Nephron progenitor cell (in vitro differentiated cells): ENCODE measurements around the gene MAN2A1.

Experiments used
- DNase-seq: peaks from one replicate; pipeline ENCODE4 v3.0.0; 2021
- H3K27ac Mint-ChIP-seq: 2 replicates; pipeline ENCODE4 v1.8.0; 2021; ENCODE audit warnings: mild to moderate bottlenecking, moderate library complexity, mixed read lengths
- H3K27me3 Mint-ChIP-seq: 2 replicates; pipeline ENCODE4 v1.8.0; 2021; ENCODE audit warnings: mild to moderate bottlenecking, low read depth, mixed read lengths; ENCODE audit not compliant: poor library complexity
- H3K36me3 Mint-ChIP-seq: 2 replicates; pipeline ENCODE4 v1.8.0; 2021; ENCODE audit warnings: low read depth, mixed read lengths
- H3K4me1 Mint-ChIP-seq: 2 replicates; pipeline ENCODE4 v1.8.0; 2021; ENCODE audit warnings: mixed read lengths
- H3K4me3 Mint-ChIP-seq: 2 replicates; pipeline ENCODE4 v1.8.0; 2021; ENCODE audit warnings: mild to moderate bottlenecking, moderate library complexity, mixed read lengths
- H3K9me3 Mint-ChIP-seq: 2 replicates; pipeline ENCODE4 v1.8.0; 2021; ENCODE audit warnings: mild to moderate bottlenecking, moderate library complexity, mixed read lengths
- TF ChIP-seq, protein P1 (sequence below): fragments of 200-600 bp; sonication (generic); IDR thresholded peaks from 2 replicates; pipeline ENCODE4 v1.5.0; 2021; ENCODE audit warnings: antibody characterized with exemption

Gene MAN2A1

DNA sequence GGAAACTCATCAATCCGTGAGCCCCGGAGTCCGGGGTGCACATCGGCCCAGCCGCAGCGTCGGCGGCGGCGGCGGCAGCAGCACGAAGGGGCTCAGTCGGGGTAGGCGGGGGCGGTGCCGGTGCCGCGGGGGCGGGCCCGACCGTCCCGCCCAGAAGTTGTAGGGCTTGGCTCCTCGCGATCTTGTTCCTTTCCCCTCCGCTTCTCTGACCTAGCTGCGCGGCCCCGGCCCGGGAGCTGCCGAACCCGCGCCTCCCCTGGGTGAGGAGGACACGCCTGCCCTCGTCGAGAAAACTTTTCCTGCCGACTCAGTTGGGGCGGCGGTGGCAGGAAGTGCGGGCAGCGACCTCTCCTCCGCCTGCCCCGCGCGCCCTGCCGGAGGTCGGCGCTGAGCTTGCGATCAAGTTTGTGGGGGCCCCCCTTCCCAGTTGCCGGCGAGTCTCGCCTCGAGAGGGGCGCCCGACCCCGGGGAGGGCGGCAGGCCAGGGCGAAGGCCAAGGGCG, at the start of gene MAN2A1:
Gene MAN2A1 (plus strand): TSS at position 188 of the 502 bp plus-strand sequence. CDS start 491 bp downstream, outside the sequence.
- Mint-ChIP-seq H3K36me3 (peaks cover 13% of the 10 kb centered on the region), H3K27me3 (no peaks in the 10 kb centered on the region), H3K9me3 (peaks cover 30% of the 10 kb centered on the region), H3K4me3 (peak within 1 kb of the TSS; percentile 98), H3K4me1 (peaks cover 41% of the 10 kb centered on the region), H3K27ac (peak within 1 kb of the TSS; percentile 99)
- TF ChIP-seq, protein P1, sequence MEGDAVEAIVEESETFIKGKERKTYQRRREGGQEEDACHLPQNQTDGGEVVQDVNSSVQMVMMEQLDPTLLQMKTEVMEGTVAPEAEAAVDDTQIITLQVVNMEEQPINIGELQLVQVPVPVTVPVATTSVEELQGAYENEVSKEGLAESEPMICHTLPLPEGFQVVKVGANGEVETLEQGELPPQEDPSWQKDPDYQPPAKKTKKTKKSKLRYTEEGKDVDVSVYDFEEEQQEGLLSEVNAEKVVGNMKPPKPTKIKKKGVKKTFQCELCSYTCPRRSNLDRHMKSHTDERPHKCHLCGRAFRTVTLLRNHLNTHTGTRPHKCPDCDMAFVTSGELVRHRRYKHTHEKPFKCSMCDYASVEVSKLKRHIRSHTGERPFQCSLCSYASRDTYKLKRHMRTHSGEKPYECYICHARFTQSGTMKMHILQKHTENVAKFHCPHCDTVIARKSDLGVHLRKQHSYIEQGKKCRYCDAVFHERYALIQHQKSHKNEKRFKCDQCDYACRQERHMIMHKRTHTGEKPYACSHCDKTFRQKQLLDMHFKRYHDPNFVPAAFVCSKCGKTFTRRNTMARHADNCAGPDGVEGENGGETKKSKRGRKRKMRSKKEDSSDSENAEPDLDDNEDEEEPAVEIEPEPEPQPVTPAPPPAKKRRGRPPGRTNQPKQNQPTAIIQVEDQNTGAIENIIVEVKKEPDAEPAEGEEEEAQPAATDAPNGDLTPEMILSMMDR, result no peak
- peak; percentile 74 for DNase-seq

GRCh38 chr5:109640976-109641375, 48.8 kb upstream of the MAN2A1 start:
- Mint-ChIP-seq H3K4me1 (peaks cover 14% of the 10 kb centered on the region), H3K4me3 (no peak overlapping the region), H3K36me3 (peaks cover 4% of the 10 kb centered on the region), H3K27me3 (no peaks in the 10 kb centered on the region), H3K27ac (no peak overlapping the region), H3K9me3 (no peaks in the 10 kb centered on the region)
- DNase-seq, result no peak
- TF ChIP-seq, protein P1, result no peak

- Mint-ChIP-seq H3K27ac (no peak overlapping the region), H3K4me3 (no peak overlapping the region), H3K36me3 (peaks cover 4% of the 10 kb centered on the region), H3K4me1 (peaks cover 36% of the 10 kb centered on the region), H3K27me3 (no peaks in the 10 kb centered on the region), H3K9me3 (no peaks in the 10 kb centered on the region)
- DNase-seq, result no peak
- TF ChIP-seq, protein P1, result no peak
Observed at GRCh38 chr5:109643791-109644350, 45.9 kb upstream of the MAN2A1 start.

DNA sequence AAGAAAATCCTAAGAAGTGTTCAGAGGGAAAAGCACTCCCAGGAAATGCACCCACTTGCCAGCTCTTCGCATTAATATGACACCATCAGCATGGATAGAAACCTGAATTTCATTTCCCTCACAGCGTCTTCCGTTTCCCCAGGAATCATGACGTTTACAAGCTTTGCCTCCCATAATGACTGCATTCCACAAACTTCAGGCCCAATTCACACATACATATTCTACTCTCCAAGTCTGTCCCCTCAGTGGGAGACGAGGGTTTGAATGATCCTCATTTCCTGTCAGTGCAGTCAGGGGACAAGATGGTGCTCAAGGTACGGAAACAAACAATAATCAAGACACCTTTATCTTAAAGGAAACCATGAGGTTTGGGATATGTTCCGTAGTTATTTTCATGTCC, 44.9 kb upstream of the MAN2A1 start:
- Mint-ChIP-seq H3K4me3 (no peak overlapping the region), H3K27ac (peak overlapping the region; percentile 58), H3K36me3 (no peaks in the 10 kb centered on the region), H3K4me1 (peaks cover 46% of the 10 kb centered on the region), H3K27me3 (no peaks in the 10 kb centered on the region), H3K9me3 (no peaks in the 10 kb centered on the region)
- TF ChIP-seq, protein P1, result no peak
- no peak for DNase-seq

DNA sequence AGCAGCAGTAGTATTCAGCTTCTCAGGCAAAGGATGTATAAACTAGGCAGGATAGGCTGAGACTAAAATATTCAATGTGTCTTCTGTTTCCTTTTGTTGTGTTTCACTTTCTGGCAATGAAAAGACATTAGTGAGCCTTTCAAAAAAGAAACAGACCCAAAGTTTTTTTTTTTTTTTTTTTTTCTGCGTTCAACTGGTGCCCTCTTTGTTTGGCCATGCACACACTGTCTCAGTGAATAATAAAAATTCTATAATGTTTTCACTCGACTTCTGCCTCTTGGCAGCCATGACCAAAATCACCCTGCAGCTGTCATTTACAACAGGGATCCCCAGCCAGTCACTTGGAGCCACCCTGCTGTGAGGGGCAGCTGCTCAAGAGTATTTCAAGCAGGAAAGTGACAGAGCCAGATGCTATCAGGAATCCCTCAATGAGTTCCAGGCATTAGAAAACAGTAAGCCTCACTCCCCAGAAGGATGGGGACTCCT, 44.0 kb upstream of the MAN2A1 start:
- H3K4me1 Mint-ChIP-seq, result peaks cover 55% of the 10 kb centered on the region
- peak overlapping the region; percentile 93 for H3K27ac Mint-ChIP-seq
- H3K9me3 Mint-ChIP-seq, result no peaks in the 10 kb centered on the region
- no peaks in the 10 kb centered on the region for H3K27me3 Mint-ChIP-seq
- H3K36me3 Mint-ChIP-seq, result no peaks in the 10 kb centered on the region
- H3K4me3 Mint-ChIP-seq, result peak overlapping the region; percentile 45
- TF ChIP-seq, protein P1, result no peak
- peak; percentile 15 for DNase-seq

DNA sequence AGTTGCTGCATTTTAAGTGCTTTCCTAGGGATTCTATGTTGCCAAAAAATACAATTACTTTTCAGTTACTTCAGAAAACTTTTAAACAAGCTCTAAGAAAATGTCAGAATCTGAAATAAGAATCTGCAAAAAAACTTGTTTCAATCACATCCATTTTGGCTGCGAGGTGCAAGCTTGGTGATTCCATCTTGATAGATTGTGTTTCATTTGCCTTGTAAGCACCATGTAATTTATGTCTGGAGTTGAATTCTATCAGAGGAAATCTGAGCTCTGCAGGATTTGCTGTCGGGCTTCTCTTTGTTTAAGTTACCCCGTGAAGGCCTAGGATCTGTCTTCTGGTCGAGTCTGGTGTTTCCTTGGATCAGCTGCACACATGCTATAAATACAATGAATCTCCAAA, 40.4 kb upstream of the MAN2A1 start:
- peak; percentile 9 for DNase-seq
- TF ChIP-seq, protein P1, result no peak
- H3K27ac Mint-ChIP-seq, result peak overlapping the region; percentile 98
- H3K27me3 Mint-ChIP-seq, result no peaks in the 10 kb centered on the region
- H3K4me3 Mint-ChIP-seq, result peak overlapping the region; percentile 62
- peaks cover 80% of the 10 kb centered on the region for H3K4me1 Mint-ChIP-seq
- no peaks in the 10 kb centered on the region for H3K9me3 Mint-ChIP-seq
- H3K36me3 Mint-ChIP-seq, result no peaks in the 10 kb centered on the region
